Hematopoietic multipotent progenitor cell treated with erythropoietin and hydrocortisone succinate and interleukin-3 and kit ligand, for 17 days (in vitro differentiated cells): ENCODE measurements around the gene SCFD1.
"Not testable (repeated sequence)": the region's sequence is repeated elsewhere in the genome, so short reads cannot be mapped to it uniquely, and the experiment has no call there.

Source experiments
- DNase-seq: peaks from one replicate; pipeline ENCODE4 v3.0.0-alpha.2; 2015; ENCODE audit warnings: low spot score

Gene SCFD1

GRCh38 chr14:30610787-30611343, 11.3 kb upstream of the SCFD1 start:
- DNase-seq, result peak; percentile 81

- no peak for DNase-seq
These were observed 8.0 kb upstream of the SCFD1 start for GRCh38 chr14:30614155-30614554.

GRCh38 chr14:30620178-30620577, 1.9 kb upstream of the SCFD1 start:
- DNase-seq, result no peak

- DNase-seq, result no peak
These were observed 672 bp upstream of the SCFD1 start for GRCh38 chr14:30621354-30621939.

GRCh38 chr14:30623412-30624131, 1.5 kb downstream of the SCFD1 start:
- no peak for DNase-seq

- no peak for DNase-seq
These were observed 2.0 kb downstream of the SCFD1 start for GRCh38 chr14:30624132-30624423.

- DNase-seq, result no peak
These were observed 3.4 kb downstream of the SCFD1 start for GRCh38 chr14:30625533-30625932.

GRCh38 chr14:30629432-30629831, 7.3 kb downstream of the SCFD1 start:
- not testable (repeated sequence) for DNase-seq

GRCh38 chr14:30630248-30630647, 8.1 kb downstream of the SCFD1 start:
- DNase-seq, result no peak

- DNase-seq, result no peak
These were observed 10.6 kb downstream of the SCFD1 start for GRCh38 chr14:30632730-30633129.

- DNase-seq, result no peak
These were observed 16.8 kb downstream of the SCFD1 start for GRCh38 chr14:30638926-30639325.

GRCh38 chr14:30641207-30641606, 19.1 kb downstream of the SCFD1 start:
- no peak for DNase-seq

GRCh38 chr14:30644462-30644861, 22.3 kb downstream of the SCFD1 start:
- DNase-seq, result not testable (repeated sequence)

- DNase-seq, result no peak
These were observed 23.5 kb downstream of the SCFD1 start for GRCh38 chr14:30645600-30645999.

GRCh38 chr14:30648471-30648870, 26.4 kb downstream of the SCFD1 start:
- DNase-seq, result no peak

GRCh38 chr14:30651937-30652336, 29.8 kb downstream of the SCFD1 start:
- peak; percentile 71 for DNase-seq

- no peak for DNase-seq
These were observed 33.0 kb downstream of the SCFD1 start for GRCh38 chr14:30655124-30655523.

- no peak for DNase-seq
These were observed 33.5 kb downstream of the SCFD1 start for GRCh38 chr14:30655658-30656057.

GRCh38 chr14:30656190-30656632, 34.1 kb downstream of the SCFD1 start:
- DNase-seq, result peak; percentile 67

GRCh38 chr14:30657050-30657449, 34.9 kb downstream of the SCFD1 start:
- no peak for DNase-seq

- peak; percentile 29 for DNase-seq
These were observed 35.6 kb downstream of the SCFD1 start for GRCh38 chr14:30657606-30658163.

- DNase-seq, result no peak
These were observed 36.5 kb downstream of the SCFD1 start for GRCh38 chr14:30658645-30659044.

- no peak for DNase-seq
These were observed 47.5 kb downstream of the SCFD1 start for GRCh38 chr14:30669594-30669993.
